SU-DHL-6 (cell line): ENCODE measurements around the gene LRFN5.
"Not testable (repeated sequence)": the region's sequence is repeated elsewhere in the genome, so short reads cannot be mapped to it uniquely, and the experiment has no call there.

Source experiments
- H2AFZ ChIP-seq: fragments of 200-600 bp; sonication (generic); 2 replicates; pipeline ENCODE4 v1.6.1; 2014; ENCODE audit warnings: low read depth, mild to moderate bottlenecking, moderate library complexity, mixed read lengths, antibody characterized with exemption, low read length; ENCODE audit not compliant: severe bottlenecking
- H3F3A ChIP-seq: fragments of 200-600 bp; shearing (Covaris generic); 2 replicates; pipeline ENCODE4 v1.6.0; 2016; ENCODE audit warnings: antibody characterized with exemption, mild to moderate bottlenecking; ENCODE audit not compliant: insufficient read depth
- H3K27ac ChIP-seq: fragments of 200-600 bp; sonication (generic); 2 replicates; pipeline ENCODE4 v1.5.1; 2016; ENCODE audit warnings: low read depth, mild to moderate bottlenecking, low read length, moderate library complexity, mixed read lengths
- H3K27me3 ChIP-seq: fragments of 200-600 bp; sonication (generic), shearing (Covaris generic); 2 replicates; pipeline ENCODE4 v1.6.0; 2014; ENCODE audit warnings: mild to moderate bottlenecking, low read length
- H3K36me3 ChIP-seq: fragments of 200-600 bp; sonication (generic); 2 replicates; pipeline ENCODE4 v1.6.1; 2014; ENCODE audit warnings: mild to moderate bottlenecking, low read length, mixed read lengths
- H3K4me2 ChIP-seq: fragments of 300-600, 200-600 bp; shearing (Covaris generic), sonication (generic); 2 replicates; pipeline ENCODE4 v1.6.0; 2014; ENCODE audit warnings: low read length, low read depth, mild to moderate bottlenecking; ENCODE audit not compliant: poor library complexity, severe bottlenecking
- H3K4me3 ChIP-seq: fragments of 200-600 bp; sonication (generic); 2 replicates; pipeline ENCODE4 v1.5.1; 2014; ENCODE audit warnings: antibody characterized with exemption, low read length, mild to moderate bottlenecking, mixed read lengths; ENCODE audit not compliant: insufficient read depth, poor library complexity, severe bottlenecking
- H3K79me2 ChIP-seq: fragments of 200-600 bp; sonication (generic); 2 replicates; pipeline ENCODE4 v1.6.1; 2014; ENCODE audit warnings: mild to moderate bottlenecking, low read length, moderate library complexity; ENCODE audit not compliant: insufficient read depth
- H3K9ac ChIP-seq: fragments of 200-600 bp; sonication (generic); 2 replicates; pipeline ENCODE4 v1.7.0; 2014; ENCODE audit warnings: mild to moderate bottlenecking, low read length
- H3K9me2 ChIP-seq: fragments of 200-600 bp; sonication (generic); replicated peaks from 2 replicates; pipeline ENCODE4 v1.6.1; 2014; ENCODE audit warnings: low read length; ENCODE audit not compliant: insufficient read depth
- H3K9me3 ChIP-seq: fragments of 200-600 bp; sonication (generic); 2 replicates; pipeline ENCODE4 v1.6.1; 2014; ENCODE audit warnings: low read length, mixed read lengths; ENCODE audit not compliant: insufficient read depth
- H4K20me1 ChIP-seq: fragments of 200-600 bp; sonication (generic); 2 replicates; pipeline ENCODE4 v1.6.1; 2014; ENCODE audit warnings: low read depth, mild to moderate bottlenecking, antibody characterized with exemption, low read length, moderate library complexity, mixed read lengths
- EZH2phosphoT487 ChIP-seq: fragments of 200-600 bp; sonication (generic), shearing (Covaris generic); conservative IDR thresholded peaks from 2 replicates; pipeline ENCODE4 v1.6.1; 2018; ENCODE audit warnings: mild to moderate bottlenecking, antibody characterized with exemption, low read length, moderate library complexity, mixed read lengths
- TF ChIP-seq, protein P1 (sequence below): fragments of 200-600 bp; sonication (generic); IDR thresholded peaks from one replicate; pipeline ENCODE4 v1.5.1; 2017; ENCODE audit warnings: antibody characterized with exemption, mild to moderate bottlenecking, low read length, moderate library complexity; ENCODE audit not compliant: insufficient read depth, poor library complexity, severe bottlenecking

LRFN5 gene

GRCh38 chr14:41743140-41743539, 136.5 kb downstream of the LRFN5 start:
- Histone ChIP-seq H3K9ac (no peak overlapping the region), H3K27ac (no peak overlapping the region), H3F3A (no peaks in the 10 kb centered on the region), H4K20me1 (no peaks in the 10 kb centered on the region), H2AFZ (no peak overlapping the region), H3K27me3 (no peaks in the 10 kb centered on the region), H3K9me3 (no peaks in the 10 kb centered on the region), H3K9me2 (no peaks in the 10 kb centered on the region), H3K4me3 (no peak overlapping the region), H3K4me2 (no peak overlapping the region), H3K79me2 (no peaks in the 10 kb centered on the region), H3K36me3 (0 out of 2 replicates have a peak, but pooled peaks cover 2% of the 10 kb centered on the region)
- TF ChIP-seq, protein P1, sequence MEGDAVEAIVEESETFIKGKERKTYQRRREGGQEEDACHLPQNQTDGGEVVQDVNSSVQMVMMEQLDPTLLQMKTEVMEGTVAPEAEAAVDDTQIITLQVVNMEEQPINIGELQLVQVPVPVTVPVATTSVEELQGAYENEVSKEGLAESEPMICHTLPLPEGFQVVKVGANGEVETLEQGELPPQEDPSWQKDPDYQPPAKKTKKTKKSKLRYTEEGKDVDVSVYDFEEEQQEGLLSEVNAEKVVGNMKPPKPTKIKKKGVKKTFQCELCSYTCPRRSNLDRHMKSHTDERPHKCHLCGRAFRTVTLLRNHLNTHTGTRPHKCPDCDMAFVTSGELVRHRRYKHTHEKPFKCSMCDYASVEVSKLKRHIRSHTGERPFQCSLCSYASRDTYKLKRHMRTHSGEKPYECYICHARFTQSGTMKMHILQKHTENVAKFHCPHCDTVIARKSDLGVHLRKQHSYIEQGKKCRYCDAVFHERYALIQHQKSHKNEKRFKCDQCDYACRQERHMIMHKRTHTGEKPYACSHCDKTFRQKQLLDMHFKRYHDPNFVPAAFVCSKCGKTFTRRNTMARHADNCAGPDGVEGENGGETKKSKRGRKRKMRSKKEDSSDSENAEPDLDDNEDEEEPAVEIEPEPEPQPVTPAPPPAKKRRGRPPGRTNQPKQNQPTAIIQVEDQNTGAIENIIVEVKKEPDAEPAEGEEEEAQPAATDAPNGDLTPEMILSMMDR: no peak
- no peak for TF ChIP-seq EZH2phosphoT487

DNA sequence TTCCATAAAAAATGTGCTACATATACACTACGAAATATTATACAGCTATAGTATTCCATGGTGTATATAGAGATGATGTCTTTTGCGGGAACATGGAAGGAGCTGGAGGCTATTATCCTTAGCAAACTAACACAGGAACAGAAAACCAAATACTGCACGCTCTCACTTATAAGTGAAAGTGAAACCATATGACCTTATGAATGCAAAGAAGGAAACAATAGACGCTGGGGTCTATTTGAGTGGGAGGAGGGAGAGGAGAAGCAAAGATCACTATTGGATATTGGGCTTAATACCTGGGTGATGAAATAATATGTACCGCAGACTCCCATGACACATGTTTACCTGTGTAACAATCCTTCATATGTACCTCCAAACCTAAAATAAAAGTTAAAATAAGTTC, 142.8 kb downstream of the LRFN5 start:
- no peaks in the 10 kb centered on the region for H3K9me2 ChIP-seq
- no peak for TF ChIP-seq EZH2phosphoT487
- H3K9me3 ChIP-seq: no peaks in the 10 kb centered on the region
- peak overlapping the region; percentile 75 for H2AFZ ChIP-seq
- no peaks in the 10 kb centered on the region for H3K36me3 ChIP-seq
- H3K27ac ChIP-seq: no peak overlapping the region
- no peak overlapping the region for H3K9ac ChIP-seq
- no peak overlapping the region for H3K4me3 ChIP-seq
- no peaks in the 10 kb centered on the region for H3F3A ChIP-seq
- H3K79me2 ChIP-seq: no peaks in the 10 kb centered on the region
- H3K27me3 ChIP-seq: no peaks in the 10 kb centered on the region
- H4K20me1 ChIP-seq: no peaks in the 10 kb centered on the region
- peak overlapping the region; percentile 45 for H3K4me2 ChIP-seq

DNA sequence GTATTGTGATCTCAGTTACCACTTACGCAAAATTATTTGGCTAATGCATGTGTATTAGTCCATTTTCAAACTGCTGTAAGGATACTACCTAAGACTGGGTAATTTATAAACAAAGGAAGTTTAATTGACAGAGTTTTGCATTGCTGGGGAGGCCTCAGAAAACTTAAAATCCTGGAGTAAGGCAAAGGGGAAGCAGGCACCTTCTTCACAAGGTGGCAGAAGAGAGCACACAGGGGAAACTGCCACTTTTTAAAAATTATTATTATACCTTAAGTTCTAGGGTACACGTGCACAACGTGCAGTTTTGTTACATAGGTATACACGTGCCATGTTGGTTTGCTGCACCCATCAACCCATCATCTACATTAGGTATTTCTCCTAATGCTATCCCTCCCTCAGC, 143.9 kb downstream of the LRFN5 start:
- H3K27me3 ChIP-seq, H3F3A ChIP-seq, H3K27ac ChIP-seq, H3K9me2 ChIP-seq, H4K20me1 ChIP-seq, H3K36me3 ChIP-seq, H3K4me3 ChIP-seq, H3K9me3 ChIP-seq, H3K9ac ChIP-seq, H3K4me2 ChIP-seq, H3K79me2 ChIP-seq: not testable (repeated sequence)
- H2AFZ ChIP-seq: peak overlapping the region; percentile 64
- TF ChIP-seq, protein P1: peak; percentile 11

GRCh38 chr14:41758011-41758665, 151.5 kb downstream of the LRFN5 start:
- Histone ChIP-seq H3K9ac (no peak overlapping the region), H4K20me1 (no peaks in the 10 kb centered on the region), H3F3A (no peaks in the 10 kb centered on the region), H3K36me3 (no peaks in the 10 kb centered on the region), H3K27ac (no peak overlapping the region), H3K79me2 (no peaks in the 10 kb centered on the region), H3K9me2 (no peaks in the 10 kb centered on the region), H2AFZ (no peak overlapping the region), H3K27me3 (no peaks in the 10 kb centered on the region), H3K4me2 (no peak overlapping the region), H3K9me3 (no peaks in the 10 kb centered on the region), H3K4me3 (no peak overlapping the region)
- TF ChIP-seq, protein P1: no peak
- no peak for TF ChIP-seq EZH2phosphoT487
